ENCODE results near the gene RAD23A. TPM values are rescaled to one million over a fixed set of nuclear protein-coding genes. Genes with fewer than 3 reads are reported as not detected.
A peak's percentile ranks its signal among the peaks of the same experiment; 100 is the strongest.

RAD23A gene
- polyA plus RNA-seq, 1 experiment = 36.2 TPM

DNA sequence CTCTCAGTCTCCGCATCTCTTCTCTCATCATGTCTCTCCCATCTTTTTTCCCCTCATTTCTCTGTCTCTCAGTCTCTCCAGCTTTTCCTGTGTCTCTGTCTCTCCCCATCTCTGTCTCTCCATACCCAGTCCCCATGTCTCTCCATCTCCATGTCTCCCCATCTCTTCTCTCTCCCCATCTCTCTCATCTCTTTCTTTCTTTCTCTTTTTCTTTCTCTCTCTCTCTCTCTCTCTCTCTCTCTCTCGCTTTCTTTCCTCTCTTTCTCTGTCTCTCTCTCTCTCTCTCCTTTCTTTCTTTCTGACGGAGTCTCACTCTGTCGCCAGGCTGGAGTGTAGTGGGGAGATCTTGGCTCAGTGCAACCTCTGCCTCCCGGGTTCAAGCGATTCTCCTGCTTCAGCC lies 37.0 kb downstream of the RAD23A start:
- CTCF ChIA-PET = interaction anchor here (0.6 to 4.9 kb wide), 10 partner anchors 10 to 280 kb away, joined by 3 to 69 read pairs (median 5); no protein-coding TSS in a partner anchor
- TF ChIP-seq, protein P1, sequence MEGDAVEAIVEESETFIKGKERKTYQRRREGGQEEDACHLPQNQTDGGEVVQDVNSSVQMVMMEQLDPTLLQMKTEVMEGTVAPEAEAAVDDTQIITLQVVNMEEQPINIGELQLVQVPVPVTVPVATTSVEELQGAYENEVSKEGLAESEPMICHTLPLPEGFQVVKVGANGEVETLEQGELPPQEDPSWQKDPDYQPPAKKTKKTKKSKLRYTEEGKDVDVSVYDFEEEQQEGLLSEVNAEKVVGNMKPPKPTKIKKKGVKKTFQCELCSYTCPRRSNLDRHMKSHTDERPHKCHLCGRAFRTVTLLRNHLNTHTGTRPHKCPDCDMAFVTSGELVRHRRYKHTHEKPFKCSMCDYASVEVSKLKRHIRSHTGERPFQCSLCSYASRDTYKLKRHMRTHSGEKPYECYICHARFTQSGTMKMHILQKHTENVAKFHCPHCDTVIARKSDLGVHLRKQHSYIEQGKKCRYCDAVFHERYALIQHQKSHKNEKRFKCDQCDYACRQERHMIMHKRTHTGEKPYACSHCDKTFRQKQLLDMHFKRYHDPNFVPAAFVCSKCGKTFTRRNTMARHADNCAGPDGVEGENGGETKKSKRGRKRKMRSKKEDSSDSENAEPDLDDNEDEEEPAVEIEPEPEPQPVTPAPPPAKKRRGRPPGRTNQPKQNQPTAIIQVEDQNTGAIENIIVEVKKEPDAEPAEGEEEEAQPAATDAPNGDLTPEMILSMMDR (IDR thresholded peaks at IDR 0.05; ENCODE audit: low read depth, low read length) = no peak

GRCh38 chr19:12983091-12983490 lies 37.4 kb downstream of the RAD23A start:
- TF ChIP-seq, protein P1 (IDR thresholded peaks at IDR 0.05; ENCODE audit: low read depth, low read length) = no peak
- peak overlapping the region; percentile 50 for H3K4me3 ChIP-seq (ENCODE audit: low read depth, low read length)
- ChIA-PET POLR2A (no interaction called here), CTCF (interaction anchor here (0.6 to 4.9 kb wide), 13 partner anchors 11 to 280 kb away, joined by 3 to 69 read pairs (median 5); no protein-coding TSS in a partner anchor)
- DNase-seq (ENCODE audit: low read depth, low spot score) = no peak
- no peaks in the 10 kb centered on the region; the same call in 1 of the 2 replicates for H3K9me3 ChIP-seq (ENCODE audit: control insufficient read depth, insufficient read depth, low read length)
- no peaks in the 10 kb centered on the region for H3K27me3 ChIP-seq (ENCODE audit: control insufficient read depth, insufficient read depth, low read length)
- no peak overlapping the region for H3K27ac ChIP-seq (ENCODE audit: low read depth, low read length)

More for the DNA sequence above, 37.0 kb downstream of the RAD23A start:
- no peak for DNase-seq (ENCODE audit: low read depth, low spot score)
- POLR2A ChIA-PET = no interaction called here
- H3K27ac ChIP-seq (ENCODE audit: low read depth, low read length) = no peak overlapping the region
- H3K9me3 ChIP-seq (ENCODE audit: control insufficient read depth, insufficient read depth, low read length) = no peaks in the 10 kb centered on the region
- no peaks in the 10 kb centered on the region for H3K27me3 ChIP-seq (ENCODE audit: control insufficient read depth, insufficient read depth, low read length)
- no peak overlapping the region for H3K4me3 ChIP-seq (ENCODE audit: low read depth, low read length)

- CTCF ChIA-PET = interaction anchor here (0.5 to 4.9 kb wide), 18 partner anchors 10 to 298 kb away, joined by 3 to 69 read pairs (median 5); no protein-coding TSS in a partner anchor
- no peaks in the 10 kb centered on the region; the same call in 1 of the 2 replicates for H3K9me3 ChIP-seq (ENCODE audit: control insufficient read depth, insufficient read depth, low read length)
- TF ChIP-seq, protein P1 (IDR thresholded peaks at IDR 0.05; ENCODE audit: low read depth, low read length) = peak; percentile 76
- H3K4me3 ChIP-seq (ENCODE audit: low read depth, low read length) = peak overlapping the region; percentile 50
- no peak overlapping the region for H3K27ac ChIP-seq (ENCODE audit: low read depth, low read length)
- DNase-seq (ENCODE audit: low read depth, low spot score) = peak; percentile 30
- POLR2A ChIA-PET = interaction anchor here (0.6 kb wide), 1 partner anchor 77 kb away, joined by 4 read pairs; no protein-coding TSS in a partner anchor
- no peaks in the 10 kb centered on the region for H3K27me3 ChIP-seq (ENCODE audit: control insufficient read depth, insufficient read depth, low read length)
Measured at GRCh38 chr19:12983542-12984142, 38.0 kb downstream of the RAD23A start.

GRCh38 chr19:12984143-12984627 lies 38.5 kb downstream of the RAD23A start:
- TF ChIP-seq, protein P1 (IDR thresholded peaks at IDR 0.05; ENCODE audit: low read depth, low read length) = no peak
- Histone ChIP-seq H3K9me3 (ENCODE audit: control insufficient read depth, insufficient read depth, low read length) (peaks cover 3% of the 10 kb centered on the region; the same call in 1 of the 2 replicates), H3K27ac (ENCODE audit: low read depth, low read length) (no peak overlapping the region), H3K27me3 (ENCODE audit: control insufficient read depth, insufficient read depth, low read length) (no peaks in the 10 kb centered on the region), H3K4me3 (ENCODE audit: low read depth, low read length) (no peak overlapping the region)
- ChIA-PET POLR2A (interaction anchor here (0.6 kb wide), 1 partner anchor 77 kb away, joined by 4 read pairs; no protein-coding TSS in a partner anchor), CTCF (interaction anchor here (0.5 to 4.9 kb wide), 16 partner anchors 10 to 297 kb away, joined by 3 to 69 read pairs (median 5); no protein-coding TSS in a partner anchor)
- no peak for DNase-seq (ENCODE audit: low read depth, low spot score)

- Histone ChIP-seq H3K27me3 (ENCODE audit: control insufficient read depth, insufficient read depth, low read length) (no peaks in the 10 kb centered on the region), H3K4me3 (ENCODE audit: low read depth, low read length) (no peak overlapping the region), H3K9me3 (ENCODE audit: control insufficient read depth, insufficient read depth, low read length) (peaks cover 7% of the 10 kb centered on the region; the same call in 1 of the 2 replicates), H3K27ac (ENCODE audit: low read depth, low read length) (no peak overlapping the region)
- POLR2A ChIA-PET = no interaction called here
- no peak for DNase-seq (ENCODE audit: low read depth, low spot score)
- TF ChIP-seq, protein P1 (IDR thresholded peaks at IDR 0.05; ENCODE audit: low read depth, low read length) = no peak
- CTCF ChIA-PET = interaction anchor here (2.6 to 4.9 kb wide), 2 partner anchors 76 to 109 kb away, joined by 24 to 69 read pairs; no protein-coding TSS in a partner anchor
Measured at GRCh38 chr19:12984683-12985048, 39.0 kb downstream of the RAD23A start.

All from AG04450 (cell line).